AML-193 (cell line): Measurements from ENCODE around the gene TBX5.

ENCODE experiments used
- DNase-seq, 2 experiments: peaks; one replicate each; lab custom pipeline; 2025; lab: John Stamatoyannopoulos, UW

TBX5 gene

DNA sequence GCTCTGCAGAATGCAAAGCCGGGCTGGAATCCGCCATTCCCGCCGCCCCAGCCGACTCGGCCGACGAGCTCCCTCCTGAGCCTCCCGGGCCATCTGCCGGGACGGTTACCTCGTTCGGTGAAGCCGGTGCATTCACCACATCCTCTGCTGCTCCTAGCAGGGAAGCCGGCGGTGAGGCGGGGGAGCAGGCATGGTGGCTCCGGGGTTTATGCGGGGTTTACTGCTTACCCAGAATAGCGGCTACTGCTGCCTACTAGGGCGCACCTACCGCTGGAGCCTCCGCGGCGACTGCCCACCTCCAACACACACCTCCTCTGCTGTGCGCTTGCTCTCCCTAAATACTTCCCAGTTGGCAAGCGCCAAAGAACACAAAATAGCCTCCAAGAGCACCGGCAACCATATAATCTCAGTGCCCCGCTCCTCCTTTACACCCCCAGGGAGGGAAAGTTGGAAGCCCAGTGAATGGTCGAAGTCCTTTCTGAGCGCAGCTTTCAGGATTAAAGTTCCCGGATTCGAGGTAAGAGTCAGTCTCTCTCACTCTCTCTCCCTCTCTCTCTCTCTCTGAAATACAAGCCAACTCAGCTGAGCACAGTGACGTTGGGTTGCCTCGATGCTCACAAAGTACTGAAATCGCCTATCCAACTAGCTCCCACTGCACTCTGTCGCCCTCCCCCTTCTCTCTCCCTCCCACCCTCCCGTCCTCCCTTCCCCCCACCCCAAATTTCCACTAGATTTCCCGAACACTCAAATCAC, at the start of gene TBX5:
TBX5 (minus strand) TSS at position 626 of the 753 bp plus-strand sequence. CDS start 2,246 bp downstream, outside the sequence.
- no peak for DNase-seq

DNA sequence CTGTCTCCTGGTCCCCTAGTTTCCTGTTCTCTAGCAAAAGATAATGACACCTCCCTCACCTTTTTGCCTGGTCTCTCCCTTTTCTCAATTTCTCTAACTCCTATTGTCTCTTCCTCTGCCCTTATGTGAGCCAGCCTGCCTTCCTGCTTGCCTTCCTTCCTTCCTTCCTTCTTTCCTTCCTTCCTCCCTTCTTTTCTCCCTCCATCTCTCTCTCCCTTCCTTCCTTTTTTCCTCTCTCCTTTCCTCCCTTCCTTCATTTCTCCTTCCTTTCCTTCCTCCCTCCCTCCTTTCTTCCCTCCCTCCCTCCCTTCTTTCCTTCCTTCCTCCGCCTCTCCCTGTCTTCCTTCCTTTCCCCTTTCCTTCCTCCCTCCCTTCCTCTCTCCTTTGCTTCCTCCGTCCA, 45.7 kb upstream of the TBX5 start:
- DNase-seq, result no peak

DNA sequence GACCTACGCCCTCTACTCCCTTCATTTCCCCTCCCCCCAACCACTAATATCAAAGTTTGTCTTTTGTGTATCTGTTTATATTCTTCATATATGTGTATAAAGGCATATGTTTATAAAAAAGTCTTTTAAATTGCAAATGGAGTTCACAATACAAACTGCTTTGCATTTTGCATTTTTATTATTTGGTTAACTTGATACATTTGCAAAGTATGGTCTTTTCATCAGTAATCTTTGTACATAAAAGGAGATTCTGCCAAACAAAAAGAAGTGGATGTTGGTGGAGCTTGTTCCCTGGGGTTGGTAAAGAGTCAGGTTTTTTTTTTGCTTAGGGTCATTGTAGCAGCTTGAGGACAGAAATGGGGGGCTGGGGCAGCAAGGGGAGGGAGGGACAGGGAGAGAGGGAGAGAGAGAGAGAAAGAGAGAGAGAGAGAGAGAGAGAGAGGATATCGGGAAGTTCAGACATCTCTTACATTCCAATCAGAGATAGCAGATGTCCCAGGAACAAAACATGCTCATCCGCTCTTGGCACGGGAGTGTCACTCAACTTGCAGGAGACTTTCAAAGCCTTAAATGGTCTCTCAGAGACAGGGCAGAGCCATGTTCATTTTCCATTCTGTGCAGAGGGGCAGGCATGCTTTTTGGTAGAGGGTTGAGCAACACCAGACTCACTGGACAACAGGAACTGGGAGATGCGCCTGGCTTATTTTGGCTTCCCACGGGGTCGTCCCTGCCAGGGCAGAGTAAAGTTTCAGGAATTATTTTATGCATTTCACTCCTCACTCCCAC, 44.8 kb upstream of the TBX5 start:
- no peak for DNase-seq

DNA sequence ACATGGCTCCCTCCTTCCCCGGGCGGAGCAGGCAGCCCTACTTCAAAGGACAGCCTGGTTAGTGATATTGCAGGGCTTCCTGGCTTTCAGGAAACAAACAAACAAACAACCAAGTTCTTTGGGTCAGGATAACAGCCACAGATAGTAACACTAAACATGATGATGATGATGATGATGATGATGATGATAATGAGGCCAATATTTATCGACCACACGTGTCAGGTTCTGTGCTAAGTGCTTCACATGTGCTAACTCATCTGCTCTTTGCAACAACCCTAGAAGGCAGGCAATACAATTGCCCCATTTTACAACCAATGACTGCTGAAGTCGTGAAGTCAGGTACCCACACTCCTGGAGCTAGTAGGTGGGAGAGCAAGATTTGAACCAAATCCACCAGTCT, 44.1 kb upstream of the TBX5 start:
- DNase-seq, result no peak

DNA sequence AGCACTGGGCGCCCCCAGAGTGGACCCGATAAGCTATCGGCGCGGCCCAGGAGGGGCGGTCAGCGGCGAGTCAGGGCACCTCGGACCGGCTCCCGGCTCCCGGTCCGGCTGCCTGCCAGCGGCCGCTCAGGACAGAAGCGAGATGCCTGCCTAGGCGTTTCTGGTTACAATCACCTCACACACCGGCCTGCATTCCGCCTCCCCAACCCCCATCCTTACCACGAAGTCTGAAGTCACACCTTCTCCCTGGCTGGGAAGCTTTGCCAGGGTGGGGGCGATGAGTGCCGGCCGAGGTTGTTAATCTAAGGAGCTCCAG, 42.6 kb upstream of the TBX5 start:
- no peak for DNase-seq

DNA sequence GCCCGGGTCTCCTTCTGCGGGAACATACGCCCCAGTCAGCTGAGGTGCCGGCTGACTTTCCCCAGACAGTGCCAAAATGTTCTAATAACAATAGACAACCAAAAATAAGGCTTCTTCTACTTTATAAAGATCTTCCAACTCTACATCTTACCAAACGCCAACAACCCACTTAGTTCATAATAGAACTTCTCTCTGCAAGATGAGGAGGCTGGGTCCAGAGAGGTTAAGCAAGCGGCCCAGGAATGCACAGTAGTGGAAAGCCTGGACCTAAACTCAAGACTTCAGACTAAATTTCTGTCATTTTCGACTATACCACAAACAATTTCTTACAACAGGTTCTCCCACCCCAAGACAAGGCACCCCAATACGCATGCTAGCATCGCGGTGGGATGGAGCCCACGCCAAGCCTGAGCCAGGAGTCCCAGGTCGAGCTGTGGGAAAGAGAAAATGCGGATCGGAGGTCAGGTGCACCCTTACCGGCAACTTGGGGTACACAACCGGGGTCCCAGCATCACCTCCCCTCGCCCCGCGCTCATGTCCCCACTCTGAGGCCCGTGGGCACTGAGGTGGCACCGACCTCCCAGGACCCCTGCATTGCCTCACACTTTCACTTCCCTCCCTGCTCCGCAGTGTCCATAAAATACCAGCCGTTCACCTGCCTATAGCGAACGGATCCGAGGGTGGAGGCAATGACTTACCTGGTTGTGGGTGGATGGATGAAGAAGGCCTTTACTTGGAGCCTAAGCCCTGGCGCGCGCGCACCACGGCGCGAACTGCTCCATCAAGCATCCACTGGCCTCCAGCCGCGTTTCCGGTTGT, 42.1 kb upstream of the TBX5 start:
- no peak for DNase-seq

DNA sequence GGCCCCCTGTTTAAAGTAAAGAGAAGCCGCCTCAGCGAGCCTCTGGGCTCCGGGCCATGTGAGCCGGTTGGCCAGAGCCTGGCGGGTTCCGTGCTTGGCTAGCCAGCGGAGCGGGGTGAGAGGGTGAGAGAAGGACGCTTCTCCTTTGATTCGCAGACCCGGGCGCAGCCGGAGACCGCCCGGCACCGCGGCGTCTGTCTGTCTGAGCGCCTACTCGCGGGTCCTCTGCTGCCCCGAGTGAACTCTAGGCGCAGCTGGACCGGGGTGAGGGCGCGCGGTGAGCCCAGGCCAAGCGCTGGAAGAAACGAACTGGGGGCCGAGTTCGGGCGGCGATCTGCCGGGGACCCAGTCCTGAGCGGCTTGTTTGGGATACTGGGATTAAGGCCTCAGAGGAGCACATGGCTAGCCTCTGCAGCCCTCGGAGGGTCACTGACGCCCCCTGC, 41.4 kb upstream of the TBX5 start:
- DNase-seq, result no peak

DNA sequence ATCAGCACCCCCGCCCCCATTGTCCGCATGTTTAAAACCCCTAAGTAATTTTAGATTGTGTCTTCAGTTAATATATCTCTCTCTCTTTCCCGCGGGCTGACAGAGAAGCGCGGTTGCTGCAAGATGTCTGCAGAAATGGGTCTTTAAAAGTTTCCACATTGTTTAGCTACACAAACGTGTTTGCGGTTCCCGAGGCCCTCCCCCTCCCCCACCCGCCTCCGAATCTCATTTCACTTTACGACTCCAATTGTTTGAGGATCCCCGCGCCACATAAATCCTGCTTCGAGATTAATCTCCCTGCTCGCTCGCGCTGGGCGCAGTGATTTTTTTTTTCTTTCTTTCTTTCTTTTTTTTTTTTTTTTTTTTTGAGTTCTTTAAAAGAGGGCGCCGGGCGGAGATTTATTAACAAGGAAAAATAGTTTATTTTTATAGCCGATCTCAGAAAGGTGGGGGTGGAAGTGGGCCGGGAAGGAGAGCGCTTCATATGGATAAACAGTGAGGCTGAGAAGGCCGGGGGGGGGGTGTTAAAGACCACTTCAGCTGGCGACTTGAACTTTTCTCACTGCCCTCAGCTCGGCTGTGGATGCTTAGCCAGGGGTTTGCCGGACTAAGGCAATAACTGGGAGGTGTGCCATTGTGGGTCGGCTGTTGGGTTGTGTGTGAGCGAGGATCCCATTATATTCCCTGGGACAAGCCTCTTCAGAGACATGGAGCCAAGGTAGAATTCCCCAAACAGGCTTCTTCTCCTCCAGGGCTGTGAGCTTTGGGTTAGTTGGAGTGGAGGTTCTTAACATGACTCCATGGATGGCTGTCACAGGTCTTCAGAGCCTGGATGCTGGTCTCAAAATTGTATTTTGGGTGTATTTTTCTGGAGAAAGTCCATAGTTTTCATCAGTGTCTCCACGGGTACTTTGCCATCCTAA, 39.7 kb upstream of the TBX5 start:
- DNase-seq, result no peak

DNA sequence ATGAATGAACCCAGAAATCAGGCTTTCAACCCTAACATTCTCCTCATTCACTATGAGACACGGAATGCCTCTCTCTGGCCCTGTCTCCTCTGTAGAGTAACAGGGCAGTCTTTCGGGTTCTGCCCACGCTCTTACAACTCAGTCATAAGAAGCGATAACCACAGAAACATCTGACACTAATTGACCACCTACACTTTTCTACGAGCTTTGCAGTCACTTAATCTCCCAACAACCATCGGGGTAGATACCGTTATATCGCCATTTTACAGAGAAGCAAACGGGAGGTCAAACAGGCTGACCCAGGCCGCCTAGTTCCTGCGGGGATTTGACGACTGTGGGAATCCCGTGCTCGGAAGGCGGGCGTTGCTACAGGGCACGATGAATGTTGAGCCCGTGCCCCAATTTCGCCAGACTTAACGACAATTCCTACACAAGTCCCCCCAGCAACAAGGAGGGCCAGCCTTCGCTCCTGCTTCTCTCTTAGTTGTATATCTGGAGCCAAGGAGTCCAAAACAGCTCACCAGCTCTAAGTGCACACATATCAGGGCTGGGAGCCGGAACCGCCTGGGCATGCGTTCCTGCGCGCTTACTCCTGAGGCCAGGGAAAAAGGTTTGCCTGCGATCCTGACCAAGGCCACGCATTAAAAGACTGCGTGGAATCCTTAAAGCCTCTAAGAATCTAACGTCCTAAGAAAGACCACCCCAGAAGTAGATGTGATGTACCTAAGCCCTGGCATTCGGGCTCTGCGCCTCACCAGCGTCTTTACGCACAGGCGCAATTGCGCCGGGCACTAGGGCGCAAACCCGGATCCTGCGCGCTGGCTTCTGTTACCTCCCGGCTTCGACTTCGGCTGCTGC, 38.7 kb upstream of the TBX5 start:
- no peak for DNase-seq

DNA sequence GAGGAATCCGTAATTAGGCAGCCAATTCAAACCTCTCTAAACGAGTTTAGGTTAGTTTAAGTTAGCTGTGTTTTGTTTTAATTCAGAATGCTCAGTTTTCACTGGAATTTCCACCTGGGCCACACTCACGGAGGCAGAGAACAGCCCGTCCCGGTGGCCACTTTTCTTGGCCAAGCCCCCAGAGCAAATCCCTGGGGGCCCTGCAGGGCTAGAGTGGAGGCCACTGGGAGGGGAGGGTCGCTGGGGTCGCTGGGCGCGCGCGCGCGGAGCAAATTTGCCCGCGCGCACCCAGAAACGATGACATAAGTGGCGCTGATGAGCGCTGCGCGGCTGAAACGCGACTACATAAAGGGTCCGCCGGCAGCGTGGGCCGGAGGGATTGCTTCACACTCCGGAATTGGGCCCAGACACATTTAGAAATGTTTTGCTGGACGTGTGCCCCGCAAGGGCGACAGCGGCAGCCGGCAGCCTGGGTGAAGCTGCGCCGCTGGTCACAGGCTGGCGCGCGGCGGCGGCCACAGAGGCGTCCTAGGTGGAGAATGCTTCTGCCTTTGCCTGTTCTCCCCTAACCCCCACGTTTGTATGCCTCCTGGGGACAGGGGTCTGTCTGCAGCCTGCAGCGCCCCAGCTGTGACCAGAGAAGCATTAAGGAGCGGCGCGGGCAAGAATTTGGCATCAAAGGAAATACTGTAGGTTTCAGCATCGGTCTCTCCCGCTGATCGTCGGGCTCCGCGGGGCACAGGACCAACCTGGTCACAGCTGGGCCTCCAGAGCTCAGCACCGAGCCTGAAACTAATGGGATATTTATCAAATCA, 37.9 kb upstream of the TBX5 start:
- DNase-seq, result no peak

DNA sequence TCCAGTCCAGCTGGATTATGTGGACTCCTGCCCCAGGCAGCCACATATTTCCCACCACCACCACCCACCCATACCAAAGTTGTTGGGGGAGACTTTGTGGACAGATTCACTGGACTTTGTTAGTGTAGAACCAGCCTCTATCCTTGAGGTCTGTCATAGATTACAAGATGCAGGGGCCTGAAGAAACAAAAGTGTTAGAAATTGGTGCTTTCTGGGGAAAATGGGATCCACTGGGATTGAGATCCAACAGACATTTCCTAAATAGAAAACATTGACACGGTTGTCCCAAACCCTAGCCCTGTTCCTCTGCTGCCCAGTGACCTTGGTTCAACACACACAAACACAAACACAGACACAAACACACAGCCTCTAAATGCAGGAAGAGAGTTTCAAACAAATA, 36.6 kb upstream of the TBX5 start:
- DNase-seq, result no peak

DNA sequence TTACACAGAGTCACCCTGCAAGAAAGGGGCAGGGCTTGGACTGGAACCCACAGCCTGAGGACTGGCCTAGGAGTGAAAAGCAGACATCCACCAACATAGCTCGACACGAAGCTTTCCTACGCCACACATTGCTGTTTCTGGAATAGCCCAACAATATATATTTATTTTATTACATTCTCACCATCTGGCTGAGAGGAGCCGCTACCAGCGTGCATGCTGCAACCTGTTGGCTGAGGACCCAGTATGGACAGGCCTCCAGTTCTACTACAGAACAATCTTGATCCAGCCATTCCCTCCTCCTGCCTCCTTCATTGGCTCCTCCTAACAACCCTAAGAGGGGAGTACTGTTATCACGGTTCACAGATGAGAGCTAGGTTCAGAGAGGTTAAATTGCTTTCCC, 35.6 kb upstream of the TBX5 start:
- no peak for DNase-seq

DNA sequence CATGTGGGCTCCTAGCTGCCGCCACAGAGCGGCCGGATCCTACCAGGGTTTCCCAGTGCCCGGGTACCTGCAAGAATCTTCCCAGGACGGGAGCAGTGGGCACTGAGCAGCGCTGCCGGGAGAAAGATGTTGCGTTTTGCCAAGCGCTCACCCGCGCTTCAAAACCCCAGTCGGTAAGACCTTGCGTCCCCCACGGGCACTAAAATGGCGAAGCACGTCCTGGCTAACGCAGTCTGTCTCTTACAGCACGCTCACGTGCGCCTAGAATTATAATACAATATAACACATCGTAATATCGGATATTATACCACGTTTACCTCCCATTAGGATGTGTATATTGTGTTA, 35.1 kb upstream of the TBX5 start:
- DNase-seq, result no peak

DNA sequence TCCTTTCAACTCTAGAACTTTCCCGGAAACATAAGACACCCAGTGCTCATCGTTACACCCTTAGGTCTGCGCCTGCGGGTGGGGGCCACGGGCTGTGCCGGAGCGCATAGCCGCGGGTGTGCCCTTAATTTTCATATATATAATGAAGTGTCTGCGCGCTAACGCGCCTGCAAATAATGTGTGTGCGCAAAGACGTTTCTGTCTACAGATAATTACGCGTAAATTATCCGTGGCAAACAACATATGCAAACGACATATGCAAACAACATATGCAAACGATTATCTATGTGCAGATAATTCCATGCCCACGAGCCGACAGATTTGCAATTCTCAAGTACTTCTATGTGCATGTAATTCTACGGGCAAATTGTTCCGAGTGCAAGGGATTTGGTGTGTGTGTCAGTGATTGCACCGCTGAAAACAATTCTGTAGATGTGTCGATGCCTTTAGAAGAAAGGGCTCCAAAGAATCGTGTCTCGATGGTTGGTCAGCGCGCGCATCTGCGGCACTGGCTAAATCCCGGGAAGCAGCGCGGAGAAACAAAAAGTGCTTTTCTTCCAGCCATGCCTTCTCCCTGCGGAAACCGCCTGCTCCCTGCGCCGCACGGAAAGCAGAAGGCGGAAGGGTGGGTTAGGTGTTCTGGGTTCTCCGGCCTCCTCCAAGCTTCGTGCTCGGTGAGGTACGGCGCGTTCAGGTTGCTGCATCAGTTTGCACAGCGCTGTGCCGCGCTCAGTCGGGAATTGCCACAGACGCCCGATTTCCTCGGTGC, 34.5 kb upstream of the TBX5 start:
- no peak for DNase-seq

DNA sequence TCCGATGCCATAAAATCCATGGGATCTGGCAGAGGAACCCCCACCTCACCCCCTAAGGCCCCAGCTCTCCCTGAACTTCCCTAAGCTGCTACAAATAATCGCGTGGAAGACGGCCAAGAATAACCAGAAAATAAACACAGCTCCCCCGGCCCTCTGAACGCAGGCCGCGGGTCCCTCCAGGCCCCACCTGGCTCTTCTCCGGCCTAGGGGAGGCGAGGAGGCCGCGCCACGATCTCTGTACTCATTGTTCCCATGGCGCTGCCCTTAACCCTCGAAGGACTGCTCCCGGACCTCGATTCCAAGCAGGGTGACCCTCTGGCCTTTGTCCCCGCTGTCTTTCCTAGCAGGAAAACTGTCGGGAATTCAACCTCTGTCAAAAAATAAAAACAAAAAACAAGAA, 33.9 kb upstream of the TBX5 start:
- no peak for DNase-seq

DNA sequence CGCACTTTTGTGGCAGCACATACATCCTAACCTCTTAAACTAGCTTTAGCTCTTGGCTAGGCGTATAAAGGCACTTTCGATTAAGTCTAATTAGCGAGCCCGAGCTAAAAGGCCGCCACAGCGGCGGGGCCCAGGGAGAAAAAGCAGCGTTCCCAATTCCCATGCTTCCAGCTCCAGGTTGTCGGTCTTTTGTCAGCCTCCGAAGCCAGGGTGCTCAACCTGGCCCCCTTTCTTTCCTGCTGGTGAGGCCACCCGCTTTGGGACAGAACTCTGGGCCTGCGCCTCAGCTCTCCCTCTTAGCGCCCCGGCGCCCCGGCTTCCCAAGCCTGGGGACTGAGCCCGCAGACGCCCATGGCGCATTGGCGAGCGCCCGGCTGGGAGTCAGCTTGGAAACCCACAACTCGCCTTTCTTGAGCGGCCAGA, 33.3 kb upstream of the TBX5 start:
- DNase-seq, result no peak

DNA sequence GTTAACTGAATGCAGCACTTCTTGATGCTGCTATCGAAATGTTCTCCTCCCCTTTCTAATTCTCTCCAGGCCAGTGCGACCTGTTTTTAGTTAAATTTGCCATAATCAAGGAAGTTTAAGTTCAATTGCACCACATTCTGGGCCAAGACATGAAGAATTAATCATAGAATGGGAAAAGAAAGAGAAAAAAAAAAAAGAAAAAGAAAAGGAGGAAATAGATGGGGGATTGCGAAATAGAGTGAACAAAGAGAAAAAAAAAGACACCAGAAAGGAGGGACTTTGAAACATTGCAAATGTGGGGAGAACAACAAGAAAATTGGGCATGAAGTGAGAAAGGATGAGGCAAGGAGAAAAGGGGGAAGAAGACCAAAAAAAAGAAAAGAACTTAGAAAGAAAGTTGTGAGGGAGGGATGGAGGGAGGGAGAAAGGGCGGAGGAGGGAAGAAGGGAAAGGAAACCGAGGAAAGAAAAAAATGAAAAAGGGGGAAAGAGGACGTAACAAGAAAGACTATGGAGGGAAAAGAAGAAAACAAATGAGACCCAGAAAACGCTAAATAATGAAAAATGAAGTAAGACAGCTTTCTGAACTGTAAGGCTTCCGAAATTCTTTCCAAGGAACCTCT, 32.8 kb upstream of the TBX5 start:
- DNase-seq, result no peak

DNA sequence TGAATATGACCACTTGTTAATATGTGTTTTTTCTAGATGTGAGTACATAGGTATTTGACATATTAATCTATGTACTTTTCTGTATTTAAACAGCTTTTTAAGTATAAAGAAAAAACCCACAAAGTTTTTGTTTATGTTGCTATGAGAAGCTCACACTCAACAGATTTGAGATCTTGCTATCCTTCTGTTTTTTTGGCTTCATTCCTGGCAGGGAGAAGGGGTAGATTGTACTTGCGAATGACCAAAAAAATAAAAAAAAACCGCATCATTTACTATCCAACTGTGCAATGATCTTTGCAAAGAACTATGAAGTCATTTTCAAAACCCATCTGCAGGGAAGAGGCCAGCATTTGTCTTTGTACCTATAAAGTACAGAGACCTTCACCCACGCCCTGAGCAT, 28.4 kb upstream of the TBX5 start:
- no peak for DNase-seq

DNA sequence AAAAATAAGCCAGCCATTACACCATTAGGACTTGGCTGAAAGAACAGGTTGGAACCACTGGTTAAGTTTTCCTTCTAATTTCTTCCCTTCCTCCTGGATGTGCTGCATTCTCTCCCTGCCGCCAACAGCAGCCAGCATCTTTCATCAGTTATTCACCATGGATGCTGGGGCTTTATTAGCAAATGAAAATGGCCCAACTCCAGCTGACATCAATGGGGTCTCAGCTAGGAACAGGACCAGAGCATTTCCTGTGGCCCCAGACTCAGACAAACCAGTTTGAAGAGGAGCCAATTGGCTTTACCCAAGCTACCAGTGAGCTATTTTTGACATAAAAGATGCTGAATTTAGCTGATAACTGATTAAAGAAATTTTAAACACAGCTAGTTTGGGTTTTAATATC, 26.0 kb upstream of the TBX5 start:
- DNase-seq, result no peak
